CD4-positive, alpha-beta T cell treated with Interleukin-6 for 4 hours (primary cell): ENCODE results near the gene ARHGDIA.
"Not testable (repeated sequence)": the region's sequence is repeated elsewhere in the genome, so short reads cannot be mapped to it uniquely, and the experiment has no call there.

Source experiments
- DNase-seq: peaks from one replicate; pipeline ENCODE4 v3.0.0-alpha.2; 2020; ENCODE audit warnings: mixed read lengths

The ARHGDIA gene

GRCh38 chr17:81870981-81871386 lies at the start of gene ARHGDIA:
TSS of gene ARHGDIA (minus strand) at chr17:81871337. CDS start at chr17:81869930, 1,407 bp downstream.
- DNase-seq = no peak

- no peak for DNase-seq
Measured at GRCh38 chr17:81918832-81919545, 47.9 kb upstream of the ARHGDIA start.

- not testable (repeated sequence) for DNase-seq
Measured at GRCh38 chr17:81918333-81918669, 47.2 kb upstream of the ARHGDIA start.

GRCh38 chr17:81917565-81918332 lies 46.6 kb upstream of the ARHGDIA start, which contains the start of gene SIRT7:
TSS of gene SIRT7 (minus strand) at chr17:81918176. CDS start at chr17:81918131, 45 bp downstream.
- peak; percentile 92 for DNase-seq

GRCh38 chr17:81916234-81917001 lies 45.3 kb upstream of the ARHGDIA start:
- no peak for DNase-seq

- DNase-seq = no peak
Measured at GRCh38 chr17:81915331-81915730, 44.2 kb upstream of the ARHGDIA start.

GRCh38 chr17:81914103-81914850 lies 43.1 kb upstream of the ARHGDIA start:
- DNase-seq = no peak

GRCh38 chr17:81913394-81914102 lies 42.4 kb upstream of the ARHGDIA start:
- no peak for DNase-seq

GRCh38 chr17:81912441-81913309 lies 41.5 kb upstream of the ARHGDIA start:
- DNase-seq = no peak

GRCh38 chr17:81911969-81912368 lies 40.8 kb upstream of the ARHGDIA start:
- DNase-seq = no peak

- peak; percentile 96 for DNase-seq
Measured at GRCh38 chr17:81911277-81911961, 40.3 kb upstream of the ARHGDIA start, which contains the start of gene PCYT2. TSS of gene PCYT2 (minus strand) at chr17:81911399. CDS start at chr17:81911355, 44 bp downstream.

GRCh38 chr17:81910840-81911276 lies 39.7 kb upstream of the ARHGDIA start:
- DNase-seq = no peak

GRCh38 chr17:81909966-81910839 lies 39.1 kb upstream of the ARHGDIA start:
- no peak for DNase-seq

- DNase-seq = no peak
Measured at GRCh38 chr17:81909231-81909630, 38.1 kb upstream of the ARHGDIA start.

GRCh38 chr17:81908793-81909192 lies 37.7 kb upstream of the ARHGDIA start:
- DNase-seq = no peak

- no peak for DNase-seq
Measured at GRCh38 chr17:81907219-81908145, 36.3 kb upstream of the ARHGDIA start.

GRCh38 chr17:81906476-81907218 lies 35.5 kb upstream of the ARHGDIA start:
- no peak for DNase-seq
